IMR-90 (cell line): Measurements from ENCODE around the gene MYH13.

ENCODE experiments used
- MXI1 ChIP-seq: IDR thresholded peaks from 2 replicates; pipeline ENCODE4 v1.6.1; 2012; ENCODE audit warnings: low read depth, mild to moderate bottlenecking, low read length, moderate library complexity, borderline replicate concordance
- POLR2A ChIP-seq: IDR thresholded peaks from 2 replicates; pipeline ENCODE4 v1.6.1; 2012; ENCODE audit warnings: mild to moderate bottlenecking, low read depth, low read length
- TF ChIP-seq, protein P1 (sequence below): conservative IDR thresholded peaks from 2 replicates; pipeline ENCODE4 v1.5.1; 2012; ENCODE audit warnings: mild to moderate bottlenecking, low read depth, low read length, improper control_type of control experiment

DNA sequence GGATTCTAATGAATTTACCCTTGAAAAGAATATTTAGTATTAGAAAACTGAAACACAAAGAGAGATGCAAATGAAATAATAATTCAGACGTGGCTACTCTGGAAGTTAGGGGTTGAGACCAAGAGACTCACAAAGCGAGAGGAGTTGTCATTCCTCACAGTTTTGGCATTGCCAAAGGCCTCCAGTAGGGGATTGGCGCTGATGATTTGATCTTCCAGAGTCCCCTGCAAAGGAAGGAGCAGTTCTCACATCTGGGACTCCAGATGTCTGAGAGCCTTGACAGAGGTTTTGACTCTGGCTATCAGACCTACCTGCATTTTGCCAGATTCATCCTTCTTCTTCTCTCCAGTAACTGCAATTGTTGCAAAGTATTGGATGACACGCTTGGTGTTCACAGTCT is 42.4 kb upstream of the MYH13 start:
- TF ChIP-seq POLR2A (no peak), MXI1 (no peak)
- TF ChIP-seq, protein P1, sequence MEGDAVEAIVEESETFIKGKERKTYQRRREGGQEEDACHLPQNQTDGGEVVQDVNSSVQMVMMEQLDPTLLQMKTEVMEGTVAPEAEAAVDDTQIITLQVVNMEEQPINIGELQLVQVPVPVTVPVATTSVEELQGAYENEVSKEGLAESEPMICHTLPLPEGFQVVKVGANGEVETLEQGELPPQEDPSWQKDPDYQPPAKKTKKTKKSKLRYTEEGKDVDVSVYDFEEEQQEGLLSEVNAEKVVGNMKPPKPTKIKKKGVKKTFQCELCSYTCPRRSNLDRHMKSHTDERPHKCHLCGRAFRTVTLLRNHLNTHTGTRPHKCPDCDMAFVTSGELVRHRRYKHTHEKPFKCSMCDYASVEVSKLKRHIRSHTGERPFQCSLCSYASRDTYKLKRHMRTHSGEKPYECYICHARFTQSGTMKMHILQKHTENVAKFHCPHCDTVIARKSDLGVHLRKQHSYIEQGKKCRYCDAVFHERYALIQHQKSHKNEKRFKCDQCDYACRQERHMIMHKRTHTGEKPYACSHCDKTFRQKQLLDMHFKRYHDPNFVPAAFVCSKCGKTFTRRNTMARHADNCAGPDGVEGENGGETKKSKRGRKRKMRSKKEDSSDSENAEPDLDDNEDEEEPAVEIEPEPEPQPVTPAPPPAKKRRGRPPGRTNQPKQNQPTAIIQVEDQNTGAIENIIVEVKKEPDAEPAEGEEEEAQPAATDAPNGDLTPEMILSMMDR: no peak
